ENCODE measurements around the gene SF3B3.

GRCh38 chr16:70484867-70485266 lies 38.7 kb upstream of the SF3B3 start:
- TF ChIP-seq POLR2A (IDR thresholded peaks at IDR 0.05; ENCODE audit: borderline replicate concordance, extremely low read depth, insufficient read depth, insufficient read length) (no peak), CTCF (IDR thresholded peaks at IDR 0.05 in 2 of 3, conservative IDR thresholded peaks at IDR 0.05 in 1 of 3; ENCODE audit: borderline replicate concordance in 1 of 3, insufficient read depth in 1 of 3, low read depth in 2 of 3, low read length in 2 of 3) (no peak), ZBTB33 (IDR thresholded peaks at IDR 0.05; ENCODE audit: extremely low read depth, insufficient replicate concordance, low read length) (no peak), POLR2AphosphoS5 (IDR thresholded peaks at IDR 0.05; ENCODE audit: low read depth, low read length) (no peak), TCF7L2 (IDR thresholded peaks at IDR 0.05; ENCODE audit: borderline replicate concordance, extremely low read depth, insufficient read depth, insufficient read length) (no peak), YY1 (IDR thresholded peaks at IDR 0.05; ENCODE audit: extremely low read depth, insufficient replicate concordance, low read depth, low read length) (no peak), ZNF274 (IDR thresholded peaks at IDR 0.05; ENCODE audit: low read depth, low read length) (no peak), EZH2phosphoT487 (IDR thresholded peaks at IDR 0.05; ENCODE audit: borderline replicate concordance) (no peak), EZH2 (IDR thresholded peaks at IDR 0.05) (no peak), ZFX (IDR thresholded peaks at IDR 0.05) (no peak), SRF (IDR thresholded peaks at IDR 0.05; ENCODE audit: low read depth) (no peak), SP1 (IDR thresholded peaks at IDR 0.05; ENCODE audit: low read depth) (no peak), SIN3A (IDR thresholded peaks at IDR 0.05; ENCODE audit: low read depth) (no peak)
